Lung (tissue), 12 donors: ENCODE data around the gene NOS1AP. TPM values are rescaled to one million over a fixed set of nuclear protein-coding genes. Genes with fewer than 3 reads are reported as not detected.

Source experiments
- ATAC-seq: fragments of 200-7000 bp; cut with Tn5 transposase; one replicate; pipeline ENCODE4 v1.9.1; 2020; ENCODE audit warnings: moderate number of reproducible peaks; ENCODE audit not compliant: insufficient read depth, low FRiP score
- DNase-seq, 3 donors: peaks; one replicate each; pipeline ENCODE4 v3.0.0-alpha.2; 2013 to 2017
- H3K27ac ChIP-seq, 2 donors: one replicate each; pipeline ENCODE4 v1.5.1; 2013; ENCODE audit warnings: mild to moderate bottlenecking in 2 of 2, moderate library complexity in 2 of 2, control low read depth in 1 of 2, inconsistent platforms in 1 of 2, low read depth in 1 of 2, low read length in 1 of 2
- H3K27me3 ChIP-seq, 3 donors: one replicate each; pipeline ENCODE4 v1.5.1; 2013; ENCODE audit warnings: low read length in 2 of 3; ENCODE audit not compliant: control insufficient read depth in 3 of 3, insufficient read depth in 3 of 3
- H3K36me3 ChIP-seq, 4 donors: one replicate each; pipeline ENCODE4 v1.5.1; 2013; ENCODE audit warnings: low read length in 4 of 4, mild to moderate bottlenecking in 1 of 4, moderate library complexity in 1 of 4; ENCODE audit not compliant: control insufficient read depth in 4 of 4, insufficient read depth in 4 of 4
- H3K4me1 ChIP-seq, 5 donors: one replicate each; pipeline ENCODE4 v1.5.1; 2013; ENCODE audit warnings: low read length in 5 of 5, mild to moderate bottlenecking in 2 of 5, moderate library complexity in 1 of 5; ENCODE audit not compliant: control insufficient read depth in 5 of 5, insufficient read depth in 5 of 5
- H3K4me3 ChIP-seq: one replicate; pipeline ENCODE4 v1.5.1; 2013; ENCODE audit warnings: mild to moderate bottlenecking, control low read depth, moderate library complexity
- H3K9ac ChIP-seq, 2 donors: one replicate each; pipeline ENCODE4 v1.5.1; 2013; ENCODE audit warnings: low read length in 2 of 2, control low read depth in 1 of 2; ENCODE audit not compliant: insufficient read depth in 1 of 2
- H3K9me3 ChIP-seq, 4 donors: one replicate each; pipeline ENCODE4 v1.5.1; 2013; ENCODE audit warnings: low read length in 3 of 4, mild to moderate bottlenecking in 1 of 4, moderate library complexity in 1 of 4; ENCODE audit not compliant: control insufficient read depth in 4 of 4, insufficient read depth in 3 of 4
- WGBS, 2 donors: extraction: QIAGEN DNeasy Blood & Tissue Kit; methylation state at CpG; one replicate each; pipeline ENCODE4 v1.1.7; 2013; 5-methylcytosine and 5-hydroxymethylcytosine counted together
- polyA plus RNA-seq, 2 donors: library from polyadenylated mRNA; stranded (reverse); fragments of 200-250 nt; gene quantifications; one replicate each; pipeline ENCODE4 v1.2.1, GENCODE V29; 2013
- total RNA-seq, 2 donors: library from RNA; depleted of rRNA in 1 of 2; stranded (reverse); fragments of >200 nt in 1 of 2; gene quantifications; one replicate each; pipeline ENCODE4 v1.2.1, GENCODE V29; 2014 to 2021
- TF ChIP-seq, protein P1 (sequence below): IDR thresholded peaks from 2 replicates; pipeline ENCODE4 v1.5.1; 2012; ENCODE audit warnings: mild to moderate bottlenecking; ENCODE audit errors: control extremely low read depth, extremely low read depth
- donor health status: control.
- donor health status: control.
- donor health status: Bipolar disorder and iron deficiency.
- donor health status: healthy.
- donor health status: DM: yes; HTN: yes; CAD: no.

Gene NOS1AP
- total and polyA plus RNA-seq, 4 donors = 0.57 to 5.0 (median 1.2) TPM

DNA sequence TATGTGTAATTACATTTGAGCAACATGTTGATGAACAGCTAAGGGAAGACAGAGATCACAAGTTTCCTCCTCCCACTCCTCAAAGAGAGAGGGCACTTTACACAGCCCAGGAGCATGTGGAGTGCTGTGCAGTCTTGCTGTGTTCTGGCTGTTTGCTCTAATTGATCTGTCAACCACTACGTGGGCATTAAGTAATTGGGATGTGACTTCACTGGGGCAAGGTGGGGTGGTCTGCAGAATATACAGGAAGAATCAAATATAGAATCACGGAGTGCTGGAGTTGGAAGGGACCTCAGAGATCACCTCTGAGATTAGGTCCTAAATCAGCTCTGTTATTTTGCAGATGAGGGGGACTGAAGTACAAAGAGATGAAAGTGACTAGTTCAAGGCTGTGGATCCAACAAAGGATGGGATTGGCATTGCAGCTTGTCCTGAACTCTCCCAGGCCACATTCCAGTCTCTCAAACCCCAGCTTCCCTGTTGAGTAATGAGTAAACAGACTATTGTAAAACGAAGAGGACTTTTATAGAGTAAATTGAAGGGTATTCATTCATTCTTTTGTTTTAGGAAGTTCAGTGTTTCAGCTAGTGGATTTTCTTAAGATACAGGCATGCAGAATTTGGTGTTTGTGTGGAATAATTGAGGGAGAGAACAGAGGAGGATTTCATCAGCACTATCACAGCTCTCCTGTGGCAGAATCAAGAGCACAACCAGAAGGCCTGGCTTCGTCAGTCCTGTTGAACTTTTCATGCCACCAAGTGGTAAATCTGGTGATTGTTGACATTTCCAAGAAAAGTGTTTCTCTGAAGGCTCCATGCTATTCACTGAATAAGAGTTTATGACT lies 22.4 kb downstream of the NOS1AP start:
- Histone ChIP-seq H3K9ac (peak overlapping the region in 1 of 2 donors; percentile 17), H3K36me3 (no peaks in the 10 kb centered on the region), H3K4me1 (peaks cover 0 to 11% (median 2%) of the 10 kb centered on the region in 5 donors), H3K9me3 (no peaks in the 10 kb centered on the region), H3K4me3 (no peak overlapping the region), H3K27ac (no peak overlapping the region), H3K27me3 (no peaks in the 10 kb centered on the region)
- TF ChIP-seq, protein P1, sequence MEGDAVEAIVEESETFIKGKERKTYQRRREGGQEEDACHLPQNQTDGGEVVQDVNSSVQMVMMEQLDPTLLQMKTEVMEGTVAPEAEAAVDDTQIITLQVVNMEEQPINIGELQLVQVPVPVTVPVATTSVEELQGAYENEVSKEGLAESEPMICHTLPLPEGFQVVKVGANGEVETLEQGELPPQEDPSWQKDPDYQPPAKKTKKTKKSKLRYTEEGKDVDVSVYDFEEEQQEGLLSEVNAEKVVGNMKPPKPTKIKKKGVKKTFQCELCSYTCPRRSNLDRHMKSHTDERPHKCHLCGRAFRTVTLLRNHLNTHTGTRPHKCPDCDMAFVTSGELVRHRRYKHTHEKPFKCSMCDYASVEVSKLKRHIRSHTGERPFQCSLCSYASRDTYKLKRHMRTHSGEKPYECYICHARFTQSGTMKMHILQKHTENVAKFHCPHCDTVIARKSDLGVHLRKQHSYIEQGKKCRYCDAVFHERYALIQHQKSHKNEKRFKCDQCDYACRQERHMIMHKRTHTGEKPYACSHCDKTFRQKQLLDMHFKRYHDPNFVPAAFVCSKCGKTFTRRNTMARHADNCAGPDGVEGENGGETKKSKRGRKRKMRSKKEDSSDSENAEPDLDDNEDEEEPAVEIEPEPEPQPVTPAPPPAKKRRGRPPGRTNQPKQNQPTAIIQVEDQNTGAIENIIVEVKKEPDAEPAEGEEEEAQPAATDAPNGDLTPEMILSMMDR = no peak
- ATAC-seq (no peak), DNase-seq (peak in 2 of 3 donors; percentile 10 to 16)
- WGBS, 2 donors = 49 to 61% methylated on average over 4 of the region's 4 CpGs

GRCh38 chr1:162093095-162093494 lies 23.6 kb downstream of the NOS1AP start:
- Histone ChIP-seq H3K27me3 (no peaks in the 10 kb centered on the region), H3K4me1 (peaks cover 0 to 11% (median 2%) of the 10 kb centered on the region in 5 donors), H3K9me3 (no peaks in the 10 kb centered on the region), H3K9ac (no peak overlapping the region), H3K27ac (no peak overlapping the region), H3K4me3 (no peak overlapping the region), H3K36me3 (no peaks in the 10 kb centered on the region)
- ATAC-seq (no peak), DNase-seq (no peak)
- TF ChIP-seq, protein P1 = no peak
- 96 to 98% methylated on average over 1 of the region's 1 CpG for WGBS, 2 donors

- no peaks in the 10 kb centered on the region for H3K36me3 ChIP-seq
- WGBS, 2 donors = 34 to 47% methylated on average over 1 of the region's 1 CpG
- no peak for ATAC-seq
- H3K27me3 ChIP-seq = no peaks in the 10 kb centered on the region
- H3K4me1 ChIP-seq = peaks cover 0 to 11% (median 0%) of the 10 kb centered on the region in 5 donors
- no peak overlapping the region for H3K4me3 ChIP-seq
- no peaks in the 10 kb centered on the region for H3K9me3 ChIP-seq
- no peak for DNase-seq
- H3K9ac ChIP-seq = no peak overlapping the region
- TF ChIP-seq, protein P1 = no peak
- no peak overlapping the region for H3K27ac ChIP-seq
Observed at GRCh38 chr1:162094271-162094670, 24.8 kb downstream of the NOS1AP start.
